Measurements from ENCODE around the gene KRT33A.

Gene KRT33A

GRCh38 chr17:41329279-41329948 is 21.2 kb downstream of the KRT33A start:
- no peak overlapping the region for H3K4me3 ChIP-seq
- H3K9ac ChIP-seq (ENCODE audit: insufficient read length): no peak overlapping the region
- H3K27ac ChIP-seq: no peak overlapping the region
- DNase-seq (ENCODE audit: low read depth, low spot score): no peak
- H3K36me3 ChIP-seq (ENCODE audit: insufficient read depth, low read length): no peaks in the 10 kb centered on the region
- TF ChIP-seq EZH2 (IDR thresholded peaks at IDR 0.05) (no peak), FOXP2 (optimal IDR thresholded peaks at IDR 0.05; ENCODE audit: control extremely low read depth, extremely low read length, insufficient read depth) (no peak), POLR2AphosphoS5 (IDR thresholded peaks at IDR 0.05; ENCODE audit: borderline replicate concordance, low read depth, low read length) (no peak)
- no peaks in the 10 kb centered on the region for H3K9me3 ChIP-seq (ENCODE audit: low read depth, low read length)

GRCh38 chr17:41328207-41328606 is 22.4 kb downstream of the KRT33A start:
- Histone ChIP-seq H3K9me3 (ENCODE audit: low read depth, low read length) (no peaks in the 10 kb centered on the region), H3K9ac (ENCODE audit: insufficient read length) (no peak overlapping the region), H3K4me3 (no peak overlapping the region), H3K36me3 (ENCODE audit: insufficient read depth, low read length) (no peaks in the 10 kb centered on the region), H3K27ac (no peak overlapping the region)
- DNase-seq (ENCODE audit: low read depth, low spot score): no peak
- no peak for TF ChIP-seq EZH2 (IDR thresholded peaks at IDR 0.05)
- no peak for TF ChIP-seq POLR2AphosphoS5 (IDR thresholded peaks at IDR 0.05; ENCODE audit: borderline replicate concordance, low read depth, low read length)
- TF ChIP-seq FOXP2 (optimal IDR thresholded peaks at IDR 0.05; ENCODE audit: control extremely low read depth, extremely low read length, insufficient read depth): no peak

GRCh38 chr17:41327411-41328120 is 23.1 kb downstream of the KRT33A start:
- no peak for TF ChIP-seq FOXP2 (optimal IDR thresholded peaks at IDR 0.05; ENCODE audit: control extremely low read depth, extremely low read length, insufficient read depth)
- TF ChIP-seq EZH2 (IDR thresholded peaks at IDR 0.05): no peak
- no peak for TF ChIP-seq POLR2AphosphoS5 (IDR thresholded peaks at IDR 0.05; ENCODE audit: borderline replicate concordance, low read depth, low read length)
- no peak overlapping the region for H3K4me3 ChIP-seq
- H3K9me3 ChIP-seq (ENCODE audit: low read depth, low read length): no peaks in the 10 kb centered on the region
- no peak for DNase-seq (ENCODE audit: low read depth, low spot score)
- H3K27ac ChIP-seq: no peak overlapping the region
- no peak overlapping the region for H3K9ac ChIP-seq (ENCODE audit: insufficient read length)
- no peaks in the 10 kb centered on the region for H3K36me3 ChIP-seq (ENCODE audit: insufficient read depth, low read length)

GRCh38 chr17:41326173-41327145 is 24.2 kb downstream of the KRT33A start:
- Histone ChIP-seq H3K4me3 (no peak overlapping the region), H3K9ac (ENCODE audit: insufficient read length) (no peak overlapping the region), H3K36me3 (ENCODE audit: insufficient read depth, low read length) (no peaks in the 10 kb centered on the region), H3K27ac (no peak overlapping the region), H3K9me3 (ENCODE audit: low read depth, low read length) (no peaks in the 10 kb centered on the region)
- no peak for DNase-seq (ENCODE audit: low read depth, low spot score)
- TF ChIP-seq POLR2AphosphoS5 (IDR thresholded peaks at IDR 0.05; ENCODE audit: borderline replicate concordance, low read depth, low read length) (no peak), FOXP2 (optimal IDR thresholded peaks at IDR 0.05; ENCODE audit: control extremely low read depth, extremely low read length, insufficient read depth) (no peak), EZH2 (IDR thresholded peaks at IDR 0.05) (no peak)

GRCh38 chr17:41325611-41326010 is 25.0 kb downstream of the KRT33A start:
- no peak for TF ChIP-seq POLR2AphosphoS5 (IDR thresholded peaks at IDR 0.05; ENCODE audit: borderline replicate concordance, low read depth, low read length)
- TF ChIP-seq EZH2 (IDR thresholded peaks at IDR 0.05): no peak
- TF ChIP-seq FOXP2 (optimal IDR thresholded peaks at IDR 0.05; ENCODE audit: control extremely low read depth, extremely low read length, insufficient read depth): no peak
- no peak overlapping the region for H3K27ac ChIP-seq

GRCh38 chr17:41325126-41325525 is 25.5 kb downstream of the KRT33A start:
- DNase-seq (ENCODE audit: low read depth, low spot score): no peak
- Histone ChIP-seq H3K27ac (no peak overlapping the region), H3K9ac (ENCODE audit: insufficient read length) (no peak overlapping the region), H3K9me3 (ENCODE audit: low read depth, low read length) (0 out of 2 replicates have a peak, but pooled peaks cover 4% of the 10 kb centered on the region), H3K4me3 (no peak overlapping the region), H3K36me3 (ENCODE audit: insufficient read depth, low read length) (no peaks in the 10 kb centered on the region)
- TF ChIP-seq FOXP2 (optimal IDR thresholded peaks at IDR 0.05; ENCODE audit: control extremely low read depth, extremely low read length, insufficient read depth): no peak
- TF ChIP-seq EZH2 (IDR thresholded peaks at IDR 0.05): no peak
- TF ChIP-seq POLR2AphosphoS5 (IDR thresholded peaks at IDR 0.05; ENCODE audit: borderline replicate concordance, low read depth, low read length): no peak

More at GRCh38 chr17:41325611-41326010, 25.0 kb downstream of the KRT33A start:
- H3K36me3 ChIP-seq (ENCODE audit: insufficient read depth, low read length): no peaks in the 10 kb centered on the region
- no peak overlapping the region for H3K9ac ChIP-seq (ENCODE audit: insufficient read length)
- H3K4me3 ChIP-seq: no peak overlapping the region
- no peak for DNase-seq (ENCODE audit: low read depth, low spot score)
- H3K9me3 ChIP-seq (ENCODE audit: low read depth, low read length): 0 out of 2 replicates have a peak, but pooled peaks cover 2% of the 10 kb centered on the region

GRCh38 chr17:41324180-41325075 is 26.2 kb downstream of the KRT33A start:
- no peak for DNase-seq (ENCODE audit: low read depth, low spot score)
- Histone ChIP-seq H3K4me3 (no peak overlapping the region), H3K9me3 (ENCODE audit: low read depth, low read length) (peaks cover 9% of the 10 kb centered on the region; the same call in 1 of the 2 replicates), H3K36me3 (ENCODE audit: insufficient read depth, low read length) (0 out of 2 replicates have a peak, but pooled peaks cover 6% of the 10 kb centered on the region), H3K27ac (no peak overlapping the region), H3K9ac (ENCODE audit: insufficient read length) (no peak overlapping the region)
- TF ChIP-seq POLR2AphosphoS5 (IDR thresholded peaks at IDR 0.05; ENCODE audit: borderline replicate concordance, low read depth, low read length) (no peak), EZH2 (IDR thresholded peaks at IDR 0.05) (no peak), FOXP2 (optimal IDR thresholded peaks at IDR 0.05; ENCODE audit: control extremely low read depth, extremely low read length, insufficient read depth) (no peak)

All from SK-N-MC (cell line).